Raji (cell line): Measurements from ENCODE around the gene VCAN.

Experiments
- POLR2A ChIP-seq: IDR thresholded peaks from 2 replicates; pipeline ENCODE4 v1.6.1; 2011; ENCODE audit warnings: low read depth, low read length, control low read depth; ENCODE audit not compliant: insufficient read depth

VCAN gene

GRCh38 chr5:83586874-83587776 is 115.6 kb downstream of the VCAN start:
- TF ChIP-seq POLR2A = no peak

GRCh38 chr5:83589786-83590185 is 118.2 kb downstream of the VCAN start:
- no peak for TF ChIP-seq POLR2A

DNA sequence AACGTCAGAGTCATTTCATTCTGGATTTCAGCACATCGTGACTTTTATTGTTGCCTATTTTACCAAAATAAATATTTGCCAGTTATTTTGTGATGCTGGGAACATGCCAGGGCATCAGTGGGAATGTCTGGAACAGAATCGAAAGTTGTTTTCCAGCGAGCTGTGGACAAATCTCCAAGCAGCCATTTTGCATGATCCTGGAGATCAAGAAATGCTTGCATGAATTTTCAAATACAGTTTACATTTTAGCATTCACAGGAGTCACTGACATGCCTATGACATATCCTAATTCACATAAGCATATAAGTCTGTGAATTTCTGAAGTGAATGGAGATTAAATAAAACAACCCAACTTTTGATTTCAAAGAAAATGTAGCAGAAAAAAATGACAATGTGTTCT is 119.4 kb downstream of the VCAN start:
- TF ChIP-seq POLR2A = no peak

GRCh38 chr5:83595217-83595616 is 123.7 kb downstream of the VCAN start:
- no peak for TF ChIP-seq POLR2A

- TF ChIP-seq POLR2A = no peak
These were observed 136.6 kb downstream of the VCAN start for GRCh38 chr5:83608122-83608521.

GRCh38 chr5:83614841-83615240 is 143.3 kb downstream of the VCAN start:
- no peak for TF ChIP-seq POLR2A

GRCh38 chr5:83628360-83628759 is 156.8 kb downstream of the VCAN start:
- no peak for TF ChIP-seq POLR2A
